Adrenal gland (tissue), 5 donors: ENCODE measurements around the gene RNU1-1.
"Not testable (repeated sequence)": the region's sequence is repeated elsewhere in the genome, so short reads cannot be mapped to it uniquely, and the experiment has no call there.

Experiments used
- CTCF ChIP-seq, 6 experiments: fragments of 450-650 bp in 4 of 6; fragments of 200-600 bp in 2 of 6; sonication (generic) in 1 of 6; IDR thresholded peaks; 1 replicate in 5 of 6; 2 replicates in 1 of 6; pipeline versions ENCODE4 v1.5.1 to v1.8.0; 2016 to 2021; ENCODE audit warnings: antibody characterized with exemption in 6 of 6, mild to moderate bottlenecking in 2 of 6, moderate library complexity in 1 of 6
- POLR2A ChIP-seq, 2 donors: fragments of 450-650 bp; IDR thresholded peaks; one replicate each; pipeline ENCODE4 v1.6.1; 2017; ENCODE audit warnings: antibody characterized with exemption in 2 of 2, mild to moderate bottlenecking in 2 of 2, moderate library complexity in 1 of 2
- donor health status: DM: no; HTN: no; CAD: no.

GRCh38 chr1:16512624-16513411 lies 1.3 kb downstream of the RNU1-1 start:
- not testable (repeated sequence) for TF ChIP-seq POLR2A, CTCF (IDR thresholded peaks at IDR 0.05)
